Ramos (cell line): ENCODE data around the gene RHOT2.

ENCODE experiments used
- in situ Hi-C: fragments of 300-500 bp; cut with MboI; formaldehyde crosslinking; loops from one replicate; pipeline ENCODE4 v1.14.3; 2022; ENCODE audit warnings: low sequenced_read_pairs; ENCODE audit not compliant: unreplicated experiment

The RHOT2 gene

GRCh38 chr16:709566-710499 is 41.9 kb downstream of the RHOT2 start:
- in situ Hi-C loops: loop anchor here (5.0 to 25.0 kb wide), 2 partner anchors 77 to 352 kb away; partner anchors contain the start of genes CHTF18, RPUSD1 and SSTR5

GRCh38 chr16:710500-711075 is 42.7 kb downstream of the RHOT2 start:
- in situ Hi-C loops: loop anchor here (5.0 to 25.0 kb wide), 2 partner anchors 77 to 352 kb away; partner anchors contain the start of genes CHTF18, RPUSD1 and SSTR5

- in situ Hi-C loops: loop anchor here (5.0 to 25.0 kb wide), 2 partner anchors 76 to 351 kb away; partner anchors contain the start of genes CHTF18, RPUSD1 and SSTR5
Observed at GRCh38 chr16:711084-711483, 43.2 kb downstream of the RHOT2 start.

GRCh38 chr16:711548-712320 is 43.8 kb downstream of the RHOT2 start:
- in situ Hi-C loops: loop anchor here (5.0 to 25.0 kb wide), 2 partner anchors 76 to 351 kb away; partner anchors contain the start of genes CHTF18, RPUSD1 and SSTR5

GRCh38 chr16:712740-713250 is 44.9 kb downstream of the RHOT2 start:
- in situ Hi-C loops: loop anchor here (5.0 to 25.0 kb wide), 2 partner anchors 75 to 350 kb away; partner anchors contain the start of genes CHTF18, RPUSD1 and SSTR5

- in situ Hi-C loops: loop anchor here (5.0 to 25.0 kb wide), 2 partner anchors 73 to 348 kb away; partner anchors contain the start of genes CHTF18, RPUSD1 and SSTR5
Observed at GRCh38 chr16:714079-714478, 46.1 kb downstream of the RHOT2 start.

- in situ Hi-C loops: loop anchor here (5.0 to 25.0 kb wide), 2 partner anchors 72 to 347 kb away; partner anchors contain the start of genes CHTF18, RPUSD1 and SSTR5
Observed at GRCh38 chr16:714558-715476, 46.9 kb downstream of the RHOT2 start, which contains the start of gene METRN. METRN (plus strand) TSS chr16:715118; CDS start chr16:715290, 172 bp downstream.

GRCh38 chr16:715477-716199 is 47.7 kb downstream of the RHOT2 start:
- in situ Hi-C loops: loop anchor here (25.0 kb wide), 1 partner anchor 347 kb away; the partner anchor contains the start of gene SSTR5

GRCh38 chr16:716200-716568 is 48.3 kb downstream of the RHOT2 start:
- in situ Hi-C loops: loop anchor here (25.0 kb wide), 1 partner anchor 346 kb away; the partner anchor contains the start of gene SSTR5

GRCh38 chr16:716768-717325 is 48.9 kb downstream of the RHOT2 start:
- in situ Hi-C loops: loop anchor here (25.0 kb wide), 1 partner anchor 345 kb away; the partner anchor contains the start of gene SSTR5

GRCh38 chr16:717450-718245 is 49.7 kb downstream of the RHOT2 start:
- in situ Hi-C loops: loop anchor here (25.0 kb wide), 1 partner anchor 345 kb away; the partner anchor contains the start of gene SSTR5

GRCh38 chr16:718389-718788 is 50.5 kb downstream of the RHOT2 start:
- in situ Hi-C loops: loop anchor here (25.0 kb wide), 1 partner anchor 344 kb away; the partner anchor contains the start of gene SSTR5

GRCh38 chr16:718922-719321 is 51.0 kb downstream of the RHOT2 start:
- in situ Hi-C loops: loop anchor here (25.0 kb wide), 1 partner anchor 343 kb away; the partner anchor contains the start of gene SSTR5

- in situ Hi-C loops: loop anchor here (25.0 kb wide), 1 partner anchor 342 kb away; the partner anchor contains the start of gene SSTR5
Observed at GRCh38 chr16:719815-720446, 52.0 kb downstream of the RHOT2 start.

- in situ Hi-C loops: loop anchor here (25.0 kb wide), 1 partner anchor 342 kb away; the partner anchor contains the start of gene SSTR5
Observed at GRCh38 chr16:720447-720989, 52.6 kb downstream of the RHOT2 start.
